ENCODE data around the gene DVL1. TPM values are rescaled to one million over a fixed set of nuclear protein-coding genes. Genes with fewer than 3 reads are reported as not detected.

DVL1 gene
- total and polyA plus RNA-seq, 2 of the 13 experiments (the other 11 are each of a cell fraction or from before 2014, with no cell fraction given), result 30.8 to 60.4 TPM

GRCh38 chr1:1371746-1372711, 22.8 kb upstream of the DVL1 start (continued):
- TF ChIP-seq CSRNP2 (CRISPR knock-in tag; conservative IDR thresholded peaks at IDR 0.05; ENCODE audit: low read depth) (no peak), SAP130 (CRISPR knock-in tag; IDR thresholded peaks at IDR 0.05; ENCODE audit: low read depth) (peak; percentile 48; the same call in 1 of the 2 replicates), FOXA1 (IDR thresholded peaks at IDR 0.05) (no peak), FOXA1 (CRISPR knock-in tag; IDR thresholded peaks at IDR 0.05) (0 out of 2 replicates have a peak, but pooled peaks have one; percentile 15), ZC3H13 (CRISPR knock-in tag; IDR thresholded peaks at IDR 0.05) (peak; percentile 57), ZNF570 (CRISPR knock-in tag; IDR thresholded peaks at IDR 0.05; ENCODE audit: borderline replicate concordance) (no peak), ZNF782 (CRISPR knock-in tag; IDR thresholded peaks at IDR 0.05; ENCODE audit: borderline replicate concordance) (0 out of 2 replicates have a peak, but pooled peaks have one; percentile 28), MIXL1 (CRISPR knock-in tag; IDR thresholded peaks at IDR 0.05) (no peak), ZSCAN31 (CRISPR knock-in tag; IDR thresholded peaks at IDR 0.05; ENCODE audit: low read depth) (no peak), STAG1 (CRISPR knock-in tag; IDR thresholded peaks at IDR 0.05) (peak; percentile 71), ZNF282 (IDR thresholded peaks at IDR 0.05; ENCODE audit: partially characterized antibody) (no peak), TRIM22 (IDR thresholded peaks at IDR 0.05) (no peak), ZSCAN21 (CRISPR knock-in tag; IDR thresholded peaks at IDR 0.05; ENCODE audit: borderline replicate concordance) (no peak), SRSF4 (IDR thresholded peaks at IDR 0.05; ENCODE audit: low read depth, low read length, poor library complexity, severe bottlenecking) (no peak), PHF5A (CRISPR knock-in tag; IDR thresholded peaks at IDR 0.05; ENCODE audit: low read depth, unreplicated experiment) (no peak)
- TF ChIP-seq, protein P1, sequence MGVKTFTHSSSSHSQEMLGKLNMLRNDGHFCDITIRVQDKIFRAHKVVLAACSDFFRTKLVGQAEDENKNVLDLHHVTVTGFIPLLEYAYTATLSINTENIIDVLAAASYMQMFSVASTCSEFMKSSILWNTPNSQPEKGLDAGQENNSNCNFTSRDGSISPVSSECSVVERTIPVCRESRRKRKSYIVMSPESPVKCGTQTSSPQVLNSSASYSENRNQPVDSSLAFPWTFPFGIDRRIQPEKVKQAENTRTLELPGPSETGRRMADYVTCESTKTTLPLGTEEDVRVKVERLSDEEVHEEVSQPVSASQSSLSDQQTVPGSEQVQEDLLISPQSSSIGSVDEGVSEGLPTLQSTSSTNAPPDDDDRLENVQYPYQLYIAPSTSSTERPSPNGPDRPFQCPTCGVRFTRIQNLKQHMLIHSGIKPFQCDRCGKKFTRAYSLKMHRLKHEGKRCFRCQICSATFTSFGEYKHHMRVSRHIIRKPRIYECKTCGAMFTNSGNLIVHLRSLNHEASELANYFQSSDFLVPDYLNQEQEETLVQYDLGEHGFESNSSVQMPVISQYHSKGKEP (CRISPR knock-in tag; IDR thresholded peaks at IDR 0.05), result no peak
- TF ChIP-seq, protein P2, sequence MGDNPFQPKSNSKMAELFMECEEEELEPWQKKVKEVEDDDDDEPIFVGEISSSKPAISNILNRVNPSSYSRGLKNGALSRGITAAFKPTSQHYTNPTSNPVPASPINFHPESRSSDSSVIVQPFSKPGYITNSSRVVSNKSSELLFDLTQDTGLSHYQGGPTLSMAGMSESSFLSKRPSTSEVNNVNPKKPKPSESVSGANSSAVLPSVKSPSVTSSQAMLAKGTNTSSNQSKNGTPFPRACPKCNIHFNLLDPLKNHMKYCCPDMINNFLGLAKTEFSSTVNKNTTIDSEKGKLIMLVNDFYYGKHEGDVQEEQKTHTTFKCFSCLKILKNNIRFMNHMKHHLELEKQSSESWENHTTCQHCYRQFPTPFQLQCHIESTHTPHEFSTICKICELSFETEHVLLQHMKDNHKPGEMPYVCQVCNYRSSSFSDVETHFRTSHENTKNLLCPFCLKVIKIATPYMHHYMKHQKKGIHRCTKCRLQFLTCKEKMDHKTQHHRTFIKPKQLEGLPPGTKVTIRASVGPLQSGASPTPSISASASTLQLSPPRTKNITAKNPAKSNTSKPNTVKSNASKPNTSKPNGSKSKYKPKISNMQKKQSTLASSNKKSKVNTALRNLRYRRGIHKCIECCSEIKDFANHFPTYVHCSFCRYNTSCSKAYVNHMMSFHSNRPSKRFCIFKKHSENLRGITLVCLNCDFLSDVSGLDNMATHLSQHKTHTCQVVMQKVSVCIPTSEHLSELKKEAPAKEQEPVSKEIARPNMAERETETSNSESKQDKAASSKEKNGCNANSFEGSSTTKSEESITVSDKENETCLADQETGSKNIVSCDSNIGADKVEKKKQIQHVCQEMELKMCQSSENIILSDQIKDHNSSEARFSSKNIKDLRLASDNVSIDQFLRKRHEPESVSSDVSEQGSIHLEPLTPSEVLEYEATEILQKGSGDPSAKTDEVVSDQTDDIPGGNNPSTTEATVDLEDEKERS (CRISPR knock-in tag; IDR thresholded peaks at IDR 0.05), result 0 out of 2 replicates have a peak, but pooled peaks have one; percentile 32
- TF ChIP-seq, protein P3, sequence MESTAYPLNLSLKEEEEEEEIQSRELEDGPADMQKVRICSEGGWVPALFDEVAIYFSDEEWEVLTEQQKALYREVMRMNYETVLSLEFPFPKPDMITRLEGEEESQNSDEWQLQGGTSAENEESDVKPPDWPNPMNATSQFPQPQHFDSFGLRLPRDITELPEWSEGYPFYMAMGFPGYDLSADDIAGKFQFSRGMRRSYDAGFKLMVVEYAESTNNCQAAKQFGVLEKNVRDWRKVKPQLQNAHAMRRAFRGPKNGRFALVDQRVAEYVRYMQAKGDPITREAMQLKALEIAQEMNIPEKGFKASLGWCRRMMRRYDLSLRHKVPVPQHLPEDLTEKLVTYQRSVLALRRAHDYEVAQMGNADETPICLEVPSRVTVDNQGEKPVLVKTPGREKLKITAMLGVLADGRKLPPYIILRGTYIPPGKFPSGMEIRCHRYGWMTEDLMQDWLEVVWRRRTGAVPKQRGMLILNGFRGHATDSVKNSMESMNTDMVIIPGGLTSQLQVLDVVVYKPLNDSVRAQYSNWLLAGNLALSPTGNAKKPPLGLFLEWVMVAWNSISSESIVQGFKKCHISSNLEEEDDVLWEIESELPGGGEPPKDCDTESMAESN (CRISPR knock-in tag; conservative IDR thresholded peaks at IDR 0.05), result no peak

All from HepG2 (cell line).